ENCODE results near the gene ZNF383. TPM values are rescaled to one million over a fixed set of nuclear protein-coding genes. Genes with fewer than 3 reads are reported as not detected.
"Not testable (repeated sequence)": the region's sequence is repeated elsewhere in the genome, so short reads cannot be mapped to it uniquely, and the experiment has no call there.

The ZNF383 gene
- total RNA-seq, 2 donors from 2014 or later: 3.6 to 6.3 TPM

DNA sequence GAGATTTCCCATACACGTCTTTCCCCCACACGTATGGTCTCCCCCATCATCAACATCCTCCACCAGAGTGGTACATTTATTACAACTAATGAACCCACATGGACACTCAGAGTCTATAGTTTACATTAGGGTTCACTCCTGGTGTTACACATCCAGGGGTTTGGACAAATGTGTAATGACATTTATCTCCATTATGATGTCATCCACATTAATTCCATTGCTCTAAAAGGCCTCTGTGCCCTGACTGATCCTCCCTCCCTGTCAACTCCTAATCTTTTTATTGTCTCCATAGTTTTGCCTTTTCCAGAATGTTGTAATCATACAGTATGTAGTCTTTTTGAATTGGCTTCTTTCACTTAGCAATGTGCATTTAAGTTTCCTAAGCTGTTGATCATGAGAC lies 8.2 kb downstream of the ZNF383 start:
- Histone ChIP-seq H3K9me3 (peaks cover 0 to 10% (median 0%) of the 10 kb centered on the region in 3 donors), H3K36me3 (replicated peaks in 1 of 2; ENCODE audit: insufficient read depth in 1 of 2, low read depth in 2 of 2) (peaks cover 15 to 17% of the 10 kb centered on the region in 2 donors)
- intact Hi-C loops (cut with DNase I): no loop called here

DNA sequence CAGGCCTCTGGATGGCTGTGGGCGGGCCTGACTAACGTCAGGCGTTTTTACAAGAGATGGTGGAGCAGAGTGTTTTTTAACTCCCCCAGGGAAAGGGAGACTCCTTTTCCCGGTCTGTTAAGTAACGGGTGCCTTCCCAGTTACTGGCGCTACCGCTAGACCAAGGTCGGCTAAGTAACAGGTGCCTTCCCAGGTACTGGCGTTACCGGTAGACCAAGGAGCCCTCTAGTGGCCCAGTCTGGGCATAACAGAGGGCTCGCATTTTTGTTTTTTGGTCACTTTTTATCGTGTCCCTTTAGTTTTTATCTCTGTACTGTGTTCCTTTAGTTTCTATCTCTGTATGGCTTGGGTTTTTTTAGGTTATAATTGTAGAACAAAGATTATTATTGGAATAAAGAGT lies 10.0 kb downstream of the ZNF383 start:
- TF ChIP-seq, protein P1, sequence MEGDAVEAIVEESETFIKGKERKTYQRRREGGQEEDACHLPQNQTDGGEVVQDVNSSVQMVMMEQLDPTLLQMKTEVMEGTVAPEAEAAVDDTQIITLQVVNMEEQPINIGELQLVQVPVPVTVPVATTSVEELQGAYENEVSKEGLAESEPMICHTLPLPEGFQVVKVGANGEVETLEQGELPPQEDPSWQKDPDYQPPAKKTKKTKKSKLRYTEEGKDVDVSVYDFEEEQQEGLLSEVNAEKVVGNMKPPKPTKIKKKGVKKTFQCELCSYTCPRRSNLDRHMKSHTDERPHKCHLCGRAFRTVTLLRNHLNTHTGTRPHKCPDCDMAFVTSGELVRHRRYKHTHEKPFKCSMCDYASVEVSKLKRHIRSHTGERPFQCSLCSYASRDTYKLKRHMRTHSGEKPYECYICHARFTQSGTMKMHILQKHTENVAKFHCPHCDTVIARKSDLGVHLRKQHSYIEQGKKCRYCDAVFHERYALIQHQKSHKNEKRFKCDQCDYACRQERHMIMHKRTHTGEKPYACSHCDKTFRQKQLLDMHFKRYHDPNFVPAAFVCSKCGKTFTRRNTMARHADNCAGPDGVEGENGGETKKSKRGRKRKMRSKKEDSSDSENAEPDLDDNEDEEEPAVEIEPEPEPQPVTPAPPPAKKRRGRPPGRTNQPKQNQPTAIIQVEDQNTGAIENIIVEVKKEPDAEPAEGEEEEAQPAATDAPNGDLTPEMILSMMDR (IDR thresholded peaks at IDR 0.05): peak in 6 of 7 experiments; percentile 18 to 49 (median 34)
- TF ChIP-seq POLR2A (IDR thresholded peaks at IDR 0.05): no peak
- peaks cover 0 to 10% (median 0%) of the 10 kb centered on the region in 3 donors for H3K9me3 ChIP-seq
- no peak for ATAC-seq
- no peaks in the 10 kb centered on the region for H3K27me3 ChIP-seq
- no peak overlapping the region for H3K27ac ChIP-seq
- DNase-seq: peak in 3 of 4 donors; percentile 18 to 28 (median 18)
- no peak overlapping the region for H3K4me3 ChIP-seq
- intact Hi-C loops (cut with DNase I): no loop called here
- H3K4me1 ChIP-seq: no peaks in the 10 kb centered on the region
- WGBS, 2 donors: 55 to 56% methylated on average over 12 of the region's 12 CpGs
- H3K36me3 ChIP-seq (replicated peaks in 1 of 2; ENCODE audit: insufficient read depth in 1 of 2, low read depth in 2 of 2): peaks cover 15 to 19% of the 10 kb centered on the region in 2 donors

More for the DNA sequence above, 8.2 kb downstream of the ZNF383 start:
- Histone ChIP-seq H3K4me3 (no peak overlapping the region), H3K27me3 (no peaks in the 10 kb centered on the region), H3K4me1 (no peaks in the 10 kb centered on the region), H3K27ac (no peak overlapping the region)
- no peak for ATAC-seq
- TF ChIP-seq POLR2A (IDR thresholded peaks at IDR 0.05): no peak
- TF ChIP-seq, protein P1 (IDR thresholded peaks at IDR 0.05): no peak
- DNase-seq: no peak
- 94 to 96% methylated on average over 2 of the region's 2 CpGs for WGBS, 2 donors

DNA sequence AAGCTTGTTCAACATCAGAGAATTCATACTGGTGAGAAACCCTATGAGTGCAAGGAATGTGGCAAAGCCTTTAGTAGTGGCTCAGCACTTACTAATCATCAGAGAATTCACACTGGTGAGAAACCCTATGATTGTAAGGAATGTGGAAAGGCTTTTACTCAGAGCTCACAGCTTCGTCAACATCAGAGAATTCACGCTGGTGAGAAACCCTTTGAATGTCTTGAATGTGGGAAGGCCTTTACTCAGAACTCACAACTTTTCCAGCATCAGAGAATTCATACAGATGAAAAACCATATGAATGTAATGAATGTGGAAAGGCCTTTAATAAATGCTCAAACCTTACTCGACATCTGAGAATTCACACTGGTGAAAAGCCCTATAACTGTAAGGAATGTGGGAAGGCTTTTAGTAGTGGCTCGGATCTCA lies 25.2 kb downstream of the ZNF383 start:
- Histone ChIP-seq H3K9me3 (peaks cover 0 to 67% (median 6%) of the 10 kb centered on the region in 3 donors), H3K27me3 (no peaks in the 10 kb centered on the region), H3K4me1 (no peaks in the 10 kb centered on the region), H3K36me3 (replicated peaks in 1 of 2; ENCODE audit: insufficient read depth in 1 of 2, low read depth in 2 of 2) (peaks cover 36 to 44% of the 10 kb centered on the region in 2 donors), H3K4me3 (no peak overlapping the region), H3K27ac (no peak overlapping the region)
- ATAC-seq: no peak
- intact Hi-C loops (cut with DNase I): no loop called here
- 93 to 97% methylated on average over 4 of the region's 4 CpGs for WGBS, 2 donors
- no peak for DNase-seq
- TF ChIP-seq POLR2A (IDR thresholded peaks at IDR 0.05): no peak
- TF ChIP-seq, protein P1 (IDR thresholded peaks at IDR 0.05): no peak

DNA sequence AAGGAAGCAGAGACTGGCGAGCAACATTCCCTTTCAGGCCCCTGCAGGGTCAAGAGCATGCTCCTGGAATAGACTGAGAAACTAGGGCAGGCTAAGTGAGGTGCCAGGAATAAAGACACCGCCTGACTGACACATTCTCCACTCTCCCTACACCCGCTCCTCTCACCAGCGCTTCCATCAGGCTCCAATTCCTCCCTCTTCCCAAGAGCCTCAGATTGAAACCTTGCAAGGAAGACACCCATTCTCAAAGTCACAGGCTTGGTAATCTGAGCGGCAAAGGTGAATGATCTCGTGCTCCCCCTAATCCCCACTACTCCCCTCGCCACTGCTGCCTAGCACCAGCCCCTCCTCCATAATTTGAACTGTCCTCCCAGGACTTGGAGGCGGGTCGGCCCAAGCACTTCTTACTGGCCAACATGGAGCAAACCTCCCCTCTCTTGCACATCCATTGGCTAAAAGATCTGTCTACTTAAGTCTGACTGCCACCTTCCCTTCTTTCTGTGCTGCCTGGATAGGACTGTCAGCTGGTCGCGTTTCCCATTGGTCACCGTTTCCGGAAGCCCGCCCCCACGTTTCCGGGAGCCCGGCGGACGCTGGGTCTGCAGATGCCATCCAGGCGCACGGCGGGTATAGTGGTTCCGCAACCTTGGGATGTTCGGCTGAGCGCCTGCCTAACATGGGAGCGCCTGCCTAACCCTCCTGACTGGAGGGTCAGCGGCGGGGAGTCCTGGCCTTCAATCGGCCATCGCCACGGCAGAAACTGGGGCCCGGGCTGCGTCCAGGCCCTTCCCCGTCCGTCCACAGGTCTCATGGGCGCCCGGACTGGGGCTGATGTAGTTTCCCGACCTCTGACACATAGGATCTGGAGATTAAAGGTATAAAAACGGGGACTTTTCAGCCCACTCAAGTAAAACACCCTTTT lies 33.6 kb downstream of the ZNF383 start:
- TF ChIP-seq, protein P1 (IDR thresholded peaks at IDR 0.05): no peak
- TF ChIP-seq POLR2A (IDR thresholded peaks at IDR 0.05): peak in 2 of 3 donors; percentile 57 to 71
- peak overlapping the region in 1 of 2 donors; percentile 33 for H3K4me3 ChIP-seq
- peak overlapping the region in 1 of 4 donors; percentile 54 for H3K27ac ChIP-seq
- no peaks in the 10 kb centered on the region for H3K4me1 ChIP-seq
- ATAC-seq (peak; percentile 98), DNase-seq (peak; percentile 68 to 85 (median 71))
- H3K9me3 ChIP-seq: peaks cover 0 to 29% (median 0%) of the 10 kb centered on the region in 3 donors
- H3K36me3 ChIP-seq (replicated peaks in 1 of 2; ENCODE audit: insufficient read depth in 1 of 2, low read depth in 2 of 2): no peaks in the 10 kb centered on the region
- 2% methylated on average over 10 to 39 of the region's 39 CpGs for WGBS, 2 donors
- intact Hi-C loops (cut with DNase I): no loop called here
- H3K27me3 ChIP-seq: no peaks in the 10 kb centered on the region

DNA sequence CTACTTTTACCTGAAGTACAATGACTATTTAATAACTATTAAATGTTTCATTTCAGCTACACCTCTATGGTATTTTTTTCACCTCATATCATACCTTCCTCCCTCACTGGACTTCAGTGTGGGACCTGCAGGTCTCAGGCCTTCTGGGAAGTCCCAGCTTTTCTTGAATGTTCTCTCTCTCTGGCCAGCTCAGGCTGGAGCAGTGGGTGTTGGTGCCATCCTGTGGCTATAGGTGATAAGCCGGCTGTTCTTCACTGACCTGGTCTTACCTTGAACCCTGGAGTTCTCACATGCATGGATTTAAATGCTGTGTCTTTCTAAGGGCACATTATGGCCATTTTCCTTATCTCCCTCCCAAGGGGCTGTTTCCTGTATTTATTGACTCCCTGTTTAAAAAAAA lies 45.0 kb downstream of the ZNF383 start:
- DNase-seq; H3K4me1 ChIP-seq; H3K36me3 ChIP-seq (replicated peaks in 1 of 2; ENCODE audit: insufficient read depth in 1 of 2, low read depth in 2 of 2); H3K4me3 ChIP-seq; H3K27me3 ChIP-seq; H3K9me3 ChIP-seq; intact Hi-C loops (cut with DNase I); H3K27ac ChIP-seq; ATAC-seq: not testable (repeated sequence)
- 71 to 92% methylated on average over 1 of the region's 1 CpG for WGBS, 2 donors

GRCh38 chr19:37267005-37267404 lies 49.0 kb downstream of the ZNF383 start:
- intact Hi-C loops (cut with DNase I); ATAC-seq; DNase-seq; H3K9me3 ChIP-seq; H3K27ac ChIP-seq; H3K4me1 ChIP-seq; H3K36me3 ChIP-seq (replicated peaks in 1 of 2; ENCODE audit: insufficient read depth in 1 of 2, low read depth in 2 of 2); H3K4me3 ChIP-seq; H3K27me3 ChIP-seq: not testable (repeated sequence)
- WGBS, 2 donors: 92 to 95% methylated on average over 7 to 9 of the region's 12 CpGs

- H3K36me3 ChIP-seq (replicated peaks in 1 of 2; ENCODE audit: insufficient read depth in 1 of 2, low read depth in 2 of 2); H3K4me3 ChIP-seq; H3K27ac ChIP-seq; ATAC-seq; intact Hi-C loops (cut with DNase I); H3K27me3 ChIP-seq; H3K4me1 ChIP-seq; DNase-seq; H3K9me3 ChIP-seq: not testable (repeated sequence)
- 78 to 85% methylated on average over 4 of the region's 4 CpGs for WGBS, 2 donors
Observed at GRCh38 chr19:37267755-37268154, 49.7 kb downstream of the ZNF383 start.

- H3K27me3 ChIP-seq; DNase-seq; H3K9me3 ChIP-seq; H3K27ac ChIP-seq; ATAC-seq; H3K4me1 ChIP-seq; H3K36me3 ChIP-seq (replicated peaks in 1 of 2; ENCODE audit: insufficient read depth in 1 of 2, low read depth in 2 of 2); H3K4me3 ChIP-seq; intact Hi-C loops (cut with DNase I): not testable (repeated sequence)
- WGBS, 2 donors: 92 to 99% methylated on average over 4 to 29 of the region's 30 CpGs
Observed at GRCh38 chr19:37280656-37281055, 62.6 kb downstream of the ZNF383 start.

All from body of pancreas (tissue), 4 donors.